Calu3 (cell line): Measurements from ENCODE around the gene TBC1D10A. TPM values are rescaled to one million over a fixed set of nuclear protein-coding genes. Genes with fewer than 3 reads are reported as not detected.

Experiments used
- BruUV-seq: library from RNA; stranded (reverse); fragments of 400-500 nt; replicated peaks from 2 replicates; lab custom pipeline; 2021; lab: Mats Ljungman, UMichigan
- CTCF ChIA-PET: fragments of 300-600 bp; sonication (Branson Sonifier 250); formaldehyde crosslinking; loops from one replicate; lab custom pipeline; 2022; ENCODE audit warnings: antibody characterized with exemption; lab: Charles Lee
- DNase-seq: peaks from one replicate; pipeline ENCODE4 v3.0.0; 2022
- H3K27ac Mint-ChIP-seq: one replicate; pipeline ENCODE4 v1.8.0; 2022; ENCODE audit warnings: mixed read lengths; ENCODE audit not compliant: unreplicated experiment
- H3K27me3 Mint-ChIP-seq: one replicate; pipeline ENCODE4 v1.8.0; 2022; ENCODE audit warnings: mixed read lengths; ENCODE audit not compliant: unreplicated experiment
- H3K36me3 Mint-ChIP-seq: one replicate; pipeline ENCODE4 v1.8.0; 2022; ENCODE audit warnings: mild to moderate bottlenecking, moderate library complexity, mixed read lengths; ENCODE audit not compliant: insufficient read depth, unreplicated experiment
- H3K4me1 Mint-ChIP-seq: one replicate; pipeline ENCODE4 v1.8.0; 2022; ENCODE audit warnings: mild to moderate bottlenecking, low read depth, mixed read lengths; ENCODE audit not compliant: unreplicated experiment
- H3K4me3 Mint-ChIP-seq: one replicate; pipeline ENCODE4 v1.8.0; 2022; ENCODE audit warnings: mild to moderate bottlenecking, low read depth, moderate library complexity, mixed read lengths; ENCODE audit not compliant: unreplicated experiment
- H3K9me3 Mint-ChIP-seq: one replicate; pipeline ENCODE4 v1.8.0; 2022; ENCODE audit warnings: low read depth, mixed read lengths; ENCODE audit not compliant: unreplicated experiment
- intact Hi-C: fragments of 100-400 bp; cut with micrococcal nuclease; formaldehyde crosslinking; loops from one replicate; pipeline ENCODE4 v1.10.0; 2022; ENCODE audit not compliant: unreplicated experiment
- total RNA-seq: library from RNA; stranded (reverse); gene quantifications from 2 replicates; pipeline ENCODE4 v1.2.3, GENCODE V29; 2022
- TF ChIP-seq, protein P1 (sequence below): fragments of 200-600 bp; IDR thresholded peaks from one replicate; pipeline ENCODE4 v1.8.0; 2022; ENCODE audit warnings: antibody characterized with exemption; ENCODE audit not compliant: unreplicated experiment

Gene TBC1D10A
- total RNA-seq, 1 experiment from 2014 or later, result 24.5 TPM

- no peaks in the 10 kb centered on the region for H3K27me3 Mint-ChIP-seq
- peaks cover 54% of the 10 kb centered on the region for H3K36me3 Mint-ChIP-seq
- BruUV-seq, result no TSS peak
- TF ChIP-seq, protein P1, sequence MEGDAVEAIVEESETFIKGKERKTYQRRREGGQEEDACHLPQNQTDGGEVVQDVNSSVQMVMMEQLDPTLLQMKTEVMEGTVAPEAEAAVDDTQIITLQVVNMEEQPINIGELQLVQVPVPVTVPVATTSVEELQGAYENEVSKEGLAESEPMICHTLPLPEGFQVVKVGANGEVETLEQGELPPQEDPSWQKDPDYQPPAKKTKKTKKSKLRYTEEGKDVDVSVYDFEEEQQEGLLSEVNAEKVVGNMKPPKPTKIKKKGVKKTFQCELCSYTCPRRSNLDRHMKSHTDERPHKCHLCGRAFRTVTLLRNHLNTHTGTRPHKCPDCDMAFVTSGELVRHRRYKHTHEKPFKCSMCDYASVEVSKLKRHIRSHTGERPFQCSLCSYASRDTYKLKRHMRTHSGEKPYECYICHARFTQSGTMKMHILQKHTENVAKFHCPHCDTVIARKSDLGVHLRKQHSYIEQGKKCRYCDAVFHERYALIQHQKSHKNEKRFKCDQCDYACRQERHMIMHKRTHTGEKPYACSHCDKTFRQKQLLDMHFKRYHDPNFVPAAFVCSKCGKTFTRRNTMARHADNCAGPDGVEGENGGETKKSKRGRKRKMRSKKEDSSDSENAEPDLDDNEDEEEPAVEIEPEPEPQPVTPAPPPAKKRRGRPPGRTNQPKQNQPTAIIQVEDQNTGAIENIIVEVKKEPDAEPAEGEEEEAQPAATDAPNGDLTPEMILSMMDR, result no peak
- H3K9me3 Mint-ChIP-seq, result no peaks in the 10 kb centered on the region
- no peaks in the 10 kb centered on the region for H3K4me1 Mint-ChIP-seq
- no peak for DNase-seq
- CTCF ChIA-PET, result no interaction called here
- intact Hi-C loops, result no loop called here
- H3K27ac Mint-ChIP-seq, result no peak overlapping the region
- no peak overlapping the region for H3K4me3 Mint-ChIP-seq
Measured at GRCh38 chr22:30337461-30337778, 10.7 kb upstream of the TBC1D10A start.

DNA sequence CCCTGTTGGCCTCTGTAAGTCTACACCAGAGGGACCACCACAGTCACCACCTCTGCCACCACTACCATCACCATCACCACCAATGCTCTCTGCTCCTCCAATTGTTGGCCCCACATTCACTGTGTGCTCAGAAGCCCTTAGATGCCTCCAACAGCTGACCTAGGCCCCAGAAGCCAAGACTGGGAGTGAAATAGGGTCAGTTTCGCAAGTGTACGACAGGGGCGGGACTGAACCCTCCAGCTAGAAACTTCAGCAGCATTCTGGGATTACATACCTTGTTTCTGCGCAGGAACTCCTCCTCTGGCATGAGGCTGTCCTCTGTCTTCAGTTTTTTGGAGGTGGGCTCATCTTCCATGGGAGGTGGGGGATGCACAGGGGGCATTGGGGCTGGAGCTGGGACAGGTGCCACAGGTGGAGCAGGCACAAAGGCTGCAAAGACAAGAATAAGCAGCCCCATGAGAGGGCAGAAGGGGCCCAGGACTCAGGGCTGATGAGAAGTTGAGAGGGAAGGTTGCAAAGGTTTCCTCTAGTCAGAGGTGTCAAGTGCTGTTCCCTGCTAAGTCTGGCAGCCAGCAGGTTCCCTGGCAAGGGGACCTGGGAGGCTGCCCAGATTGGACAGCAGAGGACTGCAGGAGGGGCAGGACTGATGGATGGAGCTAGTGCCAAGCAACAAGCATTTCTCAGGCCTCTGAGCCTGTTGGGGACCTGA lies 10.2 kb upstream of the TBC1D10A start:
- CTCF ChIA-PET, result no interaction called here

GRCh38 chr22:30335236-30335635 lies 8.5 kb upstream of the TBC1D10A start:
- H3K36me3 Mint-ChIP-seq, result peaks cover 56% of the 10 kb centered on the region
- CTCF ChIA-PET, result interaction anchor here (1.0 kb wide), 1 partner anchor 9 kb away, joined by 3 read pairs; the partner anchor contains the start of gene TBC1D10A
- H3K4me1 Mint-ChIP-seq, result no peaks in the 10 kb centered on the region
- TF ChIP-seq, protein P1, result no peak
- intact Hi-C loops, result no loop called here
- DNase-seq, result no peak
- H3K27ac Mint-ChIP-seq, result no peak overlapping the region
- H3K9me3 Mint-ChIP-seq, result no peaks in the 10 kb centered on the region
- no peak overlapping the region for H3K4me3 Mint-ChIP-seq
- no peaks in the 10 kb centered on the region for H3K27me3 Mint-ChIP-seq
- no TSS peak for BruUV-seq

More for the DNA sequence above, 10.2 kb upstream of the TBC1D10A start:
- intact Hi-C loops, result no loop called here
- no peaks in the 10 kb centered on the region for H3K27me3 Mint-ChIP-seq
- peaks cover 54% of the 10 kb centered on the region for H3K36me3 Mint-ChIP-seq
- BruUV-seq, result no TSS peak
- H3K4me3 Mint-ChIP-seq, result no peak overlapping the region
- no peaks in the 10 kb centered on the region for H3K4me1 Mint-ChIP-seq
- no peaks in the 10 kb centered on the region for H3K9me3 Mint-ChIP-seq
- H3K27ac Mint-ChIP-seq, result no peak overlapping the region
- TF ChIP-seq, protein P1, result no peak
- no peak for DNase-seq

DNA sequence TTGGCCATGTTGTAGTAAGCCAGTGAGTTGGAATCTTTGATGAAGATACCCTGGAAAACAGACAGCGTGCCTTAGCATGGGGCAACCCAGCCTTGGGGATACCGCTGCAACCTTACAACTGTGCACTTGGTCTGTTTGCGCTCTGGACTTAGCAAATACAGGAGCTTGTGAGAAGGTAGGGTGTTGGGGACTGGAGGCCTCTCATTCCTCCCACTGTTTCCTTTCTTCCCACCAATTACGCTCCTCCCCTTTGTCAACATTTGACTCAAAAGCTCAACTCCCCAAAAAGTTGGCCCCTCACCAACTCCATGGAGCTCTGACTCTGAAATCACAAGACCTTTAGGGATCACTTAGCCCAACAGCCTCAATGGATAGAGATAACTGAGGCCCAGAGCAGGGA lies 7.9 kb upstream of the TBC1D10A start:
- DNase-seq, result no peak
- Mint-ChIP-seq H3K27ac (no peak overlapping the region), H3K4me1 (no peaks in the 10 kb centered on the region), H3K27me3 (no peaks in the 10 kb centered on the region), H3K4me3 (no peak overlapping the region), H3K36me3 (peaks cover 57% of the 10 kb centered on the region), H3K9me3 (no peaks in the 10 kb centered on the region)
- no TSS peak for BruUV-seq
- TF ChIP-seq, protein P1, result no peak
- intact Hi-C loops, result no loop called here
- CTCF ChIA-PET, result interaction anchor here (1.0 kb wide), 1 partner anchor 8 kb away, joined by 3 read pairs; the partner anchor contains the start of gene TBC1D10A
